Right renal pelvis (tissue), 4 donors: Measurements from ENCODE around the gene LRIF1. TPM values are rescaled to one million over a fixed set of nuclear protein-coding genes. Genes with fewer than 3 reads are reported as not detected.

ENCODE experiments used
- DNase-seq, 4 donors: peaks; one replicate each; pipeline ENCODE4 v3.0.0-alpha.2; 2013; ENCODE audit warnings: low read depth in 4 of 4, low spot score in 3 of 4, missing footprints in 1 of 4
- polyA plus RNA-seq, 4 donors: library from polyadenylated mRNA; unstranded; fragments of 120-200 nt; gene quantifications; one replicate each; pipeline ENCODE4 v1.2.1, GENCODE V29; 2013; ENCODE audit not compliant: insufficient read length in 4 of 4

LRIF1 gene
- polyA plus RNA-seq, 4 donors = 17.5 to 21.0 (median 19.0) TPM

- no peak for DNase-seq
These were observed 66.0 kb downstream of the LRIF1 start for GRCh38 chr1:110897681-110898080.

Other genes starting within 250 kb of the LRIF1 start
- 1 to 10 TPM; 4.3 to 8.6 (median 6.3) TPM for gene CD53, start 90.8 kb downstream of the LRIF1 start, polyA plus RNA-seq
- 10 to 100 TPM; 70.0 to 76.8 (median 71.8) TPM for gene DRAM2, start 176.2 kb upstream of the LRIF1 start, polyA plus RNA-seq
- gene CEPT1, start 176.3 kb upstream of the LRIF1 start, polyA plus RNA-seq = 10 to 100 TPM; 43.2 to 52.9 (median 47.9) TPM
- gene DENND2D, start 236.7 kb upstream of the LRIF1 start, polyA plus RNA-seq = 10 to 100 TPM; 15.1 to 20.4 (median 18.0) TPM